Measurements from ENCODE around the gene CEND1.

DNA sequence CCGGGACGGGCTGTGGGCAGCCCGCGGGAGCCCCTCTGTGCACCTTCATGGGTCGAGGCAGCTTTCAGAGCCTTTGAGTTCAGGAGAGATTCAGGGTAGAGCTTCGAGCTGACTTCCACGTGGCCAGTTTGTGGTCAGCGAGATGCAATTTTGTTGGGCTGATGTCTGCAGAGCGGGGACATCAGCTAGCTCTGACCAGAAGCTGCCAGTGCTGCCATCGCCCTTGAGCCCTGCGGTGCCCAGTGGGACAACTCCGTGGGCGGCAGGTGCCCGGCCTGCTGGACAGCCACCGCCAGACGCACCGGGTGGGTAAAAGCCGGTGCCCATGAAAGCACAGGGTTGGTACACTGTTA is 41.9 kb downstream of the CEND1 start:
- TF ChIP-seq, protein P1, sequence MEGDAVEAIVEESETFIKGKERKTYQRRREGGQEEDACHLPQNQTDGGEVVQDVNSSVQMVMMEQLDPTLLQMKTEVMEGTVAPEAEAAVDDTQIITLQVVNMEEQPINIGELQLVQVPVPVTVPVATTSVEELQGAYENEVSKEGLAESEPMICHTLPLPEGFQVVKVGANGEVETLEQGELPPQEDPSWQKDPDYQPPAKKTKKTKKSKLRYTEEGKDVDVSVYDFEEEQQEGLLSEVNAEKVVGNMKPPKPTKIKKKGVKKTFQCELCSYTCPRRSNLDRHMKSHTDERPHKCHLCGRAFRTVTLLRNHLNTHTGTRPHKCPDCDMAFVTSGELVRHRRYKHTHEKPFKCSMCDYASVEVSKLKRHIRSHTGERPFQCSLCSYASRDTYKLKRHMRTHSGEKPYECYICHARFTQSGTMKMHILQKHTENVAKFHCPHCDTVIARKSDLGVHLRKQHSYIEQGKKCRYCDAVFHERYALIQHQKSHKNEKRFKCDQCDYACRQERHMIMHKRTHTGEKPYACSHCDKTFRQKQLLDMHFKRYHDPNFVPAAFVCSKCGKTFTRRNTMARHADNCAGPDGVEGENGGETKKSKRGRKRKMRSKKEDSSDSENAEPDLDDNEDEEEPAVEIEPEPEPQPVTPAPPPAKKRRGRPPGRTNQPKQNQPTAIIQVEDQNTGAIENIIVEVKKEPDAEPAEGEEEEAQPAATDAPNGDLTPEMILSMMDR (optimal IDR thresholded peaks at IDR 0.05 in 1 of 3, IDR thresholded peaks at IDR 0.05 in 1 of 3, conservative IDR thresholded peaks at IDR 0.05 in 1 of 3; ENCODE audit: extremely low read depth in 1 of 3, insufficient read depth in 2 of 3, low read length in 3 of 3) = no peak
- no peak for TF ChIP-seq EZH2 (IDR thresholded peaks at IDR 0.05; ENCODE audit: low read length)

All from keratinocyte (primary cell).